KMS-11 (cell line): Measurements from ENCODE around the gene CORO1C.

Source experiments
- H2AFZ ChIP-seq: fragments of 200-600 bp; sonication (generic); 2 replicates; pipeline ENCODE4 v1.6.1; 2016; ENCODE audit warnings: antibody characterized with exemption, mixed run types, low read depth
- H3K27ac ChIP-seq: fragments of 200-600 bp; sonication (generic); 2 replicates; pipeline ENCODE4 v1.6.1; 2016; ENCODE audit warnings: mild to moderate bottlenecking, mixed run types
- H3K27me3 ChIP-seq: fragments of 200-600 bp; sonication (generic); 2 replicates; pipeline ENCODE4 v1.6.1; 2017; ENCODE audit warnings: mild to moderate bottlenecking, low read depth, mixed run types, moderate library complexity; ENCODE audit not compliant: insufficient read depth
- H3K36me3 ChIP-seq: fragments of 200-600 bp; sonication (generic); 2 replicates; pipeline ENCODE4 v1.6.1; 2017; ENCODE audit warnings: mild to moderate bottlenecking, mixed run types; ENCODE audit not compliant: insufficient read depth
- H3K4me1 ChIP-seq: fragments of 200-600 bp; sonication (generic); 2 replicates; pipeline ENCODE4 v1.6.1; 2016; ENCODE audit warnings: mild to moderate bottlenecking, low read depth, mixed run types; ENCODE audit not compliant: poor library complexity, severe bottlenecking
- H3K4me2 ChIP-seq: fragments of 200-600 bp; sonication (generic); 2 replicates; pipeline ENCODE4 v1.7.0; 2016; ENCODE audit warnings: mild to moderate bottlenecking, mixed run types
- H3K4me3 ChIP-seq: fragments of 200-600 bp; sonication (generic); IDR thresholded peaks from 2 replicates; pipeline ENCODE4 v1.6.1; 2017; ENCODE audit warnings: low read depth, low read length, mixed read lengths; ENCODE audit not compliant: insufficient read depth
- H3K79me2 ChIP-seq: fragments of 200-600 bp; sonication (generic); 2 replicates; pipeline ENCODE4 v1.6.1; 2016; ENCODE audit warnings: low read depth, mixed run types; ENCODE audit not compliant: insufficient read depth
- H3K9ac ChIP-seq: fragments of 200-600 bp; sonication (generic); 2 replicates; pipeline ENCODE4 v1.6.1; 2016; ENCODE audit warnings: mild to moderate bottlenecking, mixed run types
- H4K20me1 ChIP-seq: fragments of 200-600 bp; sonication (generic); 2 replicates; pipeline ENCODE4 v1.6.1; 2016; ENCODE audit warnings: mild to moderate bottlenecking, mixed run types; ENCODE audit not compliant: insufficient read depth
- CTCF ChIP-seq: fragments of 200-600 bp; sonication (generic); conservative IDR thresholded peaks from 2 replicates; pipeline ENCODE4 v1.6.1; 2017; ENCODE audit warnings: low read depth, mild to moderate bottlenecking, antibody characterized with exemption, low read length, moderate library complexity, mixed read lengths

The CORO1C gene

GRCh38 chr12:108765289-108765764 lies 34.0 kb upstream of the CORO1C start:
- Histone ChIP-seq H3K4me1 (peaks cover 15% of the 10 kb centered on the region), H2AFZ (no peak overlapping the region)
- TF ChIP-seq CTCF, result no peak

GRCh38 chr12:108764540-108765288 lies 33.4 kb upstream of the CORO1C start:
- Histone ChIP-seq H3K27ac (no peak overlapping the region), H3K36me3 (no peaks in the 10 kb centered on the region), H3K4me2 (no peak overlapping the region), H2AFZ (no peak overlapping the region), H3K79me2 (no peaks in the 10 kb centered on the region), H3K4me1 (peaks cover 14% of the 10 kb centered on the region), H3K4me3 (no peak overlapping the region), H4K20me1 (no peaks in the 10 kb centered on the region), H3K9ac (no peak overlapping the region), H3K27me3 (no peaks in the 10 kb centered on the region)
- TF ChIP-seq CTCF, result no peak

More at GRCh38 chr12:108765289-108765764, 34.0 kb upstream of the CORO1C start:
- no peaks in the 10 kb centered on the region for H3K36me3 ChIP-seq
- H3K4me2 ChIP-seq, result no peak overlapping the region
- no peak overlapping the region for H3K27ac ChIP-seq
- H3K27me3 ChIP-seq, result no peaks in the 10 kb centered on the region
- H4K20me1 ChIP-seq, result no peaks in the 10 kb centered on the region
- H3K9ac ChIP-seq, result no peak overlapping the region
- H3K79me2 ChIP-seq, result no peaks in the 10 kb centered on the region
- no peak overlapping the region for H3K4me3 ChIP-seq

GRCh38 chr12:108761226-108761625 lies 29.9 kb upstream of the CORO1C start:
- no peak overlapping the region for H3K4me2 ChIP-seq
- no peaks in the 10 kb centered on the region for H3K79me2 ChIP-seq
- no peaks in the 10 kb centered on the region for H4K20me1 ChIP-seq
- TF ChIP-seq CTCF, result no peak
- no peak overlapping the region for H3K4me3 ChIP-seq
- no peak overlapping the region for H3K27ac ChIP-seq
- H2AFZ ChIP-seq, result no peak overlapping the region
- no peak overlapping the region for H3K9ac ChIP-seq
- H3K4me1 ChIP-seq, result no peaks in the 10 kb centered on the region
- no peaks in the 10 kb centered on the region for H3K27me3 ChIP-seq
- H3K36me3 ChIP-seq, result no peaks in the 10 kb centered on the region

GRCh38 chr12:108759924-108760323 lies 28.6 kb upstream of the CORO1C start:
- no peaks in the 10 kb centered on the region for H3K27me3 ChIP-seq
- H3K4me2 ChIP-seq, result no peak overlapping the region
- no peaks in the 10 kb centered on the region for H3K36me3 ChIP-seq
- no peak overlapping the region for H3K4me3 ChIP-seq
- H3K79me2 ChIP-seq, result no peaks in the 10 kb centered on the region
- H3K4me1 ChIP-seq, result no peaks in the 10 kb centered on the region
- no peak overlapping the region for H2AFZ ChIP-seq
- no peaks in the 10 kb centered on the region for H4K20me1 ChIP-seq
- no peak overlapping the region for H3K27ac ChIP-seq
- H3K9ac ChIP-seq, result no peak overlapping the region
- no peak for TF ChIP-seq CTCF
